Gastrocnemius medialis (tissue), 4 donors: Measurements from ENCODE around the gene LSM5.

Experiments used
- CTCF ChIP-seq, 5 experiments: fragments of 450-650 bp in 3 of 5; fragments of 200-600 bp in 2 of 5; sonication (generic) in 2 of 5; IDR thresholded peaks in 4 of 5; conservative IDR thresholded peaks in 1 of 5; 1 replicate in 4 of 5; 2 replicates in 1 of 5; pipeline ENCODE4 v1.5.1; 2016 to 2019; ENCODE audit warnings: antibody characterized with exemption in 5 of 5, mild to moderate bottlenecking in 3 of 5, moderate library complexity in 3 of 5
- POLR2A ChIP-seq, 2 donors: fragments of 450-650 bp; IDR thresholded peaks; one replicate each; pipeline ENCODE4 v1.6.1; 2017; ENCODE audit warnings: antibody characterized with exemption in 2 of 2, mild to moderate bottlenecking in 2 of 2, moderate library complexity in 2 of 2

DNA sequence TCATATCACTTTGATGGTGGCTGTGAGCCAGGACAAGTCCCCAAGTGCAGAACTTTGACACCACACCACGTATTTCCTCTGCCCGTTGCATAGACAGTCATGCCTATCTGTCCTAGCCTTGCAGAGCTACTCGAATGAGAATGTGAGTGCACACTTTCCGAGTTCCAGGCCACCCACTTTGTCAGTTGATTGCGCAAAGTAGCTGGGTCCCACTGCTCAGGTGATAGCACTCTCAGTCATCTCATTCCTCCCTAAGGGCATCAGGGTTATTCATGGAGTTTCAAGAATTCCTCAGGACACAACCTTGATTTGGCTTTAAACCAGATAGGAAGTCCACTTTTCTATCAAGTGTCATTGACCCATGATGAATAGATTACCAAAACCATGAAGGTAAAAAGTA, 19.3 kb downstream of the LSM5 start:
- no peak for TF ChIP-seq CTCF (IDR thresholded peaks at IDR 0.05 in 4 of 5, conservative IDR thresholded peaks at IDR 0.05 in 1 of 5)
- TF ChIP-seq POLR2A (IDR thresholded peaks at IDR 0.05): no peak
